NOMO-1 (cell line): Measurements from ENCODE around the gene KNG1.
"Not testable (repeated sequence)": the region's sequence is repeated elsewhere in the genome, so short reads cannot be mapped to it uniquely, and the experiment has no call there.

Experiments
- DNase-seq, 2 experiments: peaks; one replicate each; lab custom pipeline; 2025; ENCODE audit not compliant: unreplicated experiment in 2 of 2; lab: John Stamatoyannopoulos, UW

Gene KNG1

GRCh38 chr3:186708983-186709679 is 8.0 kb upstream of the KNG1 start:
- DNase-seq = no peak

DNA sequence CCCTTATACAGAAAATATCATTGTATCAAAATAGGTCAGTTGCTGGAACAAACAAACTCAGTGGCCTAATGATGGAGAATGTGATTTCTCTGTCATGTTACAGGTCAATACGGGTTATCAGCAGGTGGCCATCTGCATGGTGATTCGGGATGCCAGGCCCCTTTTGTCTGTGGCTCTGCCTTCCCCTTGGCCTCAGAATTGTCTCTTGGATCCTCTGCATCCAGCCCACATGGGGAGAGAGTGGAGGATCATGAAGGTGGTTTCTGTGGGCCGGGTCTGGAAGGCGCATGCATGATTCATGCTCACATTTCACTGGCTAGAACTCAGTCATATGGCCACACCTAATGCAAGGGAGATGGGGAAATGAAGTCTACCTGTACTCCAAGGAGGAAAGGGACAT is 6.5 kb upstream of the KNG1 start:
- DNase-seq = not testable (repeated sequence)

GRCh38 chr3:186713499-186713898 is 3.7 kb upstream of the KNG1 start:
- no peak for DNase-seq

GRCh38 chr3:186719945-186720739 is 3.0 kb downstream of the KNG1 start:
- no peak for DNase-seq

GRCh38 chr3:186722457-186722856 is 5.3 kb downstream of the KNG1 start:
- DNase-seq = no peak

DNA sequence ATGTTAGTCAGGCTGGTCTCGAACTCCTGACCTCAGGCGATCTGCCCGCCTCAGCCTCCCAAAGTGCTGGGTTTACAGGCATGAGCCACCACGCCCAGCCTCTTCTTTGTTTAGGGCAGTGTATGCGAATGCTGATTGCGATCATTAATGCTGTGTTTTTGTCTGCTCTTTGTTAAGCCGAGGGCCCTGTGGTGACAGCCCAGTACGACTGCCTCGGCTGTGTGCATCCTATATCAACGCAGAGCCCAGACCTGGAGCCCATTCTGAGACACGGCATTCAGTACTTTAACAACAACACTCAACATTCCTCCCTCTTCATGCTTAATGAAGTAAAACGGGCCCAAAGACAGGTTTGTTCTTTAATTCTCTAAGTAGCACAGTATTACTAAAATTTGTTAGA is 7.8 kb downstream of the KNG1 start:
- DNase-seq = no peak

DNA sequence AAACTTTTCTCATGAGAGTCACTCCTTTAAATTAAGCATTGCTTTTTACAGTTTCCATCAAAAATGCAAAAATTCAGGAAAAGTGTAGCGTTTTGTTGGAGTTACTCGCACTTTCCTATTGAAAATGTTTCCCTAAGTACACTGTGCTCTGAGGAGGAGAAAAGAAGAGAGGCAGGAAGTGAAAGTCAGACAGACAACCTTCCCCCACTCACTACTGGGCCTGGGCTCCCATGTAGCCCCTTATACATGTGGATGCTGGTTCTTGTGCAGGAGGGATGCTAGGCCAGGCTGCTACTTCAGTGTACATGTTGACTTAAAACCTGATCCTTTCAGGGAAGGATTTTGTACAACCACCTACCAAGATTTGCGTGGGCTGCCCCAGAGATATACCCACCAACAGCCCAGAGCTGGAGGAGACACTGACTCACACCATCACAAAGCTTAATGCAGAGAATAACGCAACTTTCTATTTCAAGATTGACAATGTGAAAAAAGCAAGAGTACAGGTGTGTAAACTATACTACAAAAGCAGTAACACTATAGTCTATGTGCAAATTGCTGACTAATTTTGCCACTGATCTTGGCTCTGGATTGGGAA is 15.1 kb downstream of the KNG1 start:
- no peak for DNase-seq

GRCh38 chr3:186742618-186743380 is 25.6 kb downstream of the KNG1 start:
- no peak for DNase-seq

DNA sequence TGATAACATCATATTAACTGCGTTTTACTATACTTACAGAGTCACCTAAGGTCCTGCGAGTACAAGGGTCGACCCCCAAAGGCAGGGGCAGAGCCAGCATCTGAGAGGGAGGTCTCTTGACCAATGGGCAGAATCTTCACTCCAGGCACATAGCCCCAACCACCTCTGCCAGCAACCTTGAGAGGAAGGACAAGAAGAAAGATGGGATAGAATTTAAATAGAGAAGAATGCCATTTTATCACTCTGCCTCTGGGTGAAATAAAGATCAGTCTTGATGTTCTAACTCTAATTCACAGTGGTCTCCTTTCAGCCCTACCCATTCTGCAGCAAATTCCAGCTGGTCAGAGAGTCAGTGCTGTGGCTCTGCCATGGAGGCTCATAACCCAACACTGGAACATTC is 26.5 kb downstream of the KNG1 start:
- no peak for DNase-seq

DNA sequence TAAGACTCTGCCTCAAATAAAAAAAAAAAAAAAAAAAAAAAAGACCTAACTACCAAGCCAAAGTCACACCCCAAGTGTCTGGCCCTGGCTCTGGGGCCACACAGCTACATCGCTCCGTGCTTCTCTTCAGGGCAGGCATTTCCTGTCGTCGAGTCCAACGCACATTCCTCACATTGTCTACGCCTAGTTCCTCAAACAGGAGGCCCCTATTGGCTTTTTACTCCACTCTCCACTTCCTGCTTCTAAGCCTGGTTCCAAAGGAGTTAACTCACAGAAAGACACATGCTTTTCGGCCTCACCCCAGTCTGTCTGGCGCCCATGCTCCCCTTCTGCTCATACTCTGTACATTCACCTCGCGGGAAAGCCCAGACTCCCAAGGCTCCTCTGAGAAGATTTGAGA is 28.8 kb downstream of the KNG1 start:
- DNase-seq = peak; percentile 92 to 97

- DNase-seq = no peak
Observed at GRCh38 chr3:186750316-186750715, 33.2 kb downstream of the KNG1 start.

GRCh38 chr3:186751480-186751879 is 34.3 kb downstream of the KNG1 start:
- DNase-seq = no peak

DNA sequence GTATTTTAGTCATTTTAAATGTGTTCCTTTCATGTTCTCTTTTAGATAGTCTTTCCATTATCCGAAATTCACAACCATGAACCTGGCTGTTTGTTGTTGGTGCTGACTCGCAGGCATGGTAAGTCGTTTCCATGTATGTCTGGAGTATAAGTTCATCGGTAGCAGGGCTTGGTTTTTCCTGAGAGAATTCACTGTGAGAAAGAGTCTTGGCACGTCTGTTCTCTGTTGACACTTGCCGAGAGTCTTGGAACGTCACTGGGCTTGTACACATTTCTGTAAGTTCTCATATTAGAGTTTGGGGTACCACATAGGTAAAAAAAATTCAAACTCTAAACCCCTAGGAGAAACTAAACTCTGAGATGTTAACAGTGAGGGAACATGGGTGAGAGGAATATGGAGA is 36.8 kb downstream of the KNG1 start:
- no peak for DNase-seq

- DNase-seq = no peak
Observed at GRCh38 chr3:186754871-186755270, 37.7 kb downstream of the KNG1 start.

- no peak for DNase-seq
Observed at GRCh38 chr3:186757214-186757613, 40.1 kb downstream of the KNG1 start.

GRCh38 chr3:186757686-186758220 is 40.6 kb downstream of the KNG1 start:
- no peak for DNase-seq

DNA sequence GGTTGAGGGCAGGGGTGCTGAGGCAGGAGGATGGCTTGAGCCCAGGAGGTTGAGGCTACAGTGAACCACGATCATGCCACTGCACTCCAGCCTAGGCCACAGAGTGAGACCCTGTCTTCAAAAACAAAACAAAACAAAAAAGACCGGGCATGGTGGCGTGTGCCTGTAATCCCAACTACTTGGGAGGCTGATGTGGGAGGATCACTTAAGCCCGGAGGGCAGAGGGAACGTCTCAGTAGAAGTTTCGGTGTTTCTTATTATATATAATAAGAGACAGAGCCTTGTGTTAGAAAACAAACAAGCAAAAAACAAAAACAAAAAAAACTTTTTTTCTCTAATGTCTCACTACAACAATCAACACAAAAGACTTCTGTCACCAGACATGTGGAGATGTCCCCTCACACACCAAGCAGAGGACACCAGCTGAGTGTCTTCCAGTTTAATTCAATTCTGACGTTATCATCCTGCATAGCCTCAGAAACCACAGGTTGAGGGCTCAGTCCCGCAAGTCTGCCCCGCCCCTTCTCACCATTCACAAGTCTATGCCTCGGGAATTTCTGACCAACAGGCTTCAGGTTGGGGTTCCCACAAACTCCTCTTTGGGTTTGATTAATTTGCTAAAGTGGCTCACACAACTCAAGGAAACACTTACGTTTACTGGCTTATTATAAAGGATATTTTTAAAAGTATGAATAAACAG is 42.2 kb downstream of the KNG1 start:
- no peak for DNase-seq

DNA sequence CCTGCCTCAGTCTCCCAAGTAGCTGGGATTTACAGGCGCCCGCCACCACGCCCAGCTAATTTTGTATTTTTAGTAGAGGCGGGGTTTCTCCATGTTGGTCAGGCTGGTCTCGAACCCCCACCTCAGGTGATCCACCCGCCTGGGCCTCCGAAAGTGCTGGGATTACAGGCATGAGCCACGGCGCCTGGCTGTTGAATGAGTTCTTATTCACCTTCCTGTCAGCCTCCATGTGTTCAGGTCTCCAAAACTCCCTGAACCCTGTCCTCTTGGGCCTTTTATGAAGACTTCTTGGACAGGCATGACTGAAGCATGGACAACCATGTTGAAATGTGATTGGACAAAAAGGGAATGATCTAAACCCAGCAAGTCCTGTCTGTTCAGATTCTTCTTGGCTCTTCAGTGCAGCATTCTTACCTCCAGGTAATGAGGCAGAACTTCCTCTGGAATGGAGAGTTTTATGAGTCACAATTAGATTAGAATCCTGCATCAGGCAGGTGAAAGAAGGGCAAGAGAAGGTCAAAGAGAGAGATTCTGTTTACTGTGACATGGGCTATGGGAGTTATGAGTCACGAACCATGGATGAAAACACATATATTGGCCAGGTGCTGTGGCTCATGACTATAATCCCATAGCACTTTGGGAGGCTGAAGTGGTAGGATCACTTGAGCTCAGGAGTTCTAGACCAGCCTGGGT is 43.1 kb downstream of the KNG1 start:
- no peak for DNase-seq

GRCh38 chr3:186760897-186761447 is 43.8 kb downstream of the KNG1 start:
- no peak for DNase-seq
